GM18951 (cell line): ENCODE measurements around the gene PDGFA.
"Not testable (repeated sequence)": the region's sequence is repeated elsewhere in the genome, so short reads cannot be mapped to it uniquely, and the experiment has no call there.

ENCODE experiments used
- POLR2A ChIP-seq: IDR thresholded peaks from 4 replicates; pipeline ENCODE4 v1.6.1; 2011; ENCODE audit warnings: mild to moderate bottlenecking; ENCODE audit not compliant: insufficient read length, insufficient read depth; ENCODE audit errors: extremely low read depth
- in situ Hi-C: fragments of 300-500 bp; cut with MboI; formaldehyde crosslinking; loops from one replicate; pipeline ENCODE4 v1.12.0; 2022; ENCODE audit warnings: low sequenced_read_pairs, mixed read lengths, inconsistent platforms; ENCODE audit not compliant: unreplicated experiment

Gene PDGFA

GRCh38 chr7:557558-557881 is 37.9 kb upstream of the PDGFA start:
- no peak for TF ChIP-seq POLR2A
- in situ Hi-C loops, result no loop called here

- in situ Hi-C loops, result no loop called here
- no peak for TF ChIP-seq POLR2A
These were observed 37.4 kb upstream of the PDGFA start for GRCh38 chr7:556837-557557.

GRCh38 chr7:556291-556826 is 36.7 kb upstream of the PDGFA start:
- TF ChIP-seq POLR2A, result no peak
- in situ Hi-C loops, result no loop called here

- in situ Hi-C loops, result no loop called here
These were observed 36.0 kb upstream of the PDGFA start for GRCh38 chr7:555551-556160.

GRCh38 chr7:553636-554111 is 34.0 kb upstream of the PDGFA start:
- no peak for TF ChIP-seq POLR2A
- in situ Hi-C loops, result no loop called here

More at GRCh38 chr7:555551-556160, 36.0 kb upstream of the PDGFA start:
- TF ChIP-seq POLR2A, result no peak

GRCh38 chr7:552868-553635 is 33.4 kb upstream of the PDGFA start:
- in situ Hi-C loops, result no loop called here

GRCh38 chr7:552151-552867 is 32.7 kb upstream of the PDGFA start:
- in situ Hi-C loops, result not testable (repeated sequence)

More at GRCh38 chr7:552868-553635, 33.4 kb upstream of the PDGFA start:
- TF ChIP-seq POLR2A, result no peak

- in situ Hi-C loops, result not testable (repeated sequence)
These were observed 31.9 kb upstream of the PDGFA start for GRCh38 chr7:551615-551970.

GRCh38 chr7:550881-551614 is 31.4 kb upstream of the PDGFA start:
- in situ Hi-C loops, result no loop called here
- TF ChIP-seq POLR2A, result no peak

- in situ Hi-C loops, result no loop called here
- TF ChIP-seq POLR2A, result no peak
These were observed 30.4 kb upstream of the PDGFA start for GRCh38 chr7:549891-550625.

- no peak for TF ChIP-seq POLR2A
- in situ Hi-C loops, result no loop called here
These were observed 29.6 kb upstream of the PDGFA start for GRCh38 chr7:549066-549890.

- no peak for TF ChIP-seq POLR2A
- in situ Hi-C loops, result no loop called here
These were observed 28.8 kb upstream of the PDGFA start for GRCh38 chr7:548401-548800.
